GM13977 (cell line): ENCODE measurements around the gene SIRPG.

ENCODE experiments used
- DNase-seq: peaks from one replicate; pipeline ENCODE4 v3.0.0; 2012; ENCODE audit warnings: low spot score
- CTCF ChIP-seq: IDR thresholded peaks from 2 replicates; pipeline ENCODE4 v1.5.1; 2012; ENCODE audit warnings: mild to moderate bottlenecking, control low read depth; ENCODE audit not compliant: insufficient read depth; ENCODE audit errors: extremely low read depth, missing control alignments
- in situ Hi-C: fragments of 300-500 bp; cut with MboI; formaldehyde crosslinking; loops from one replicate; pipeline ENCODE4 v1.12.0; 2022; ENCODE audit warnings: low sequenced_read_pairs, low pct_unique_long_range_greater_than_20kb, mixed read lengths, inconsistent platforms; ENCODE audit not compliant: unreplicated experiment

Gene SIRPG

GRCh38 chr20:1595333-1595732 is 62.2 kb downstream of the SIRPG start:
- no peak for DNase-seq
- no peak for TF ChIP-seq CTCF
- in situ Hi-C loops, result no loop called here

- in situ Hi-C loops, result no loop called here
- no peak for DNase-seq
- TF ChIP-seq CTCF, result no peak
Measured at GRCh38 chr20:1588533-1589460, 68.8 kb downstream of the SIRPG start.

- no peak for TF ChIP-seq CTCF
- no peak for DNase-seq
- in situ Hi-C loops, result no loop called here
Measured at GRCh38 chr20:1587781-1588532, 69.6 kb downstream of the SIRPG start.

GRCh38 chr20:1579488-1579887 is 78.1 kb downstream of the SIRPG start:
- in situ Hi-C loops, result no loop called here
- TF ChIP-seq CTCF, result no peak
- no peak for DNase-seq
